ENCODE results near the gene LST1. TPM values are rescaled to one million over a fixed set of nuclear protein-coding genes. Genes with fewer than 3 reads are reported as not detected.

LST1 gene
- polyA plus RNA-seq, 1 donor from 2014 or later = 20.5 TPM

DNA sequence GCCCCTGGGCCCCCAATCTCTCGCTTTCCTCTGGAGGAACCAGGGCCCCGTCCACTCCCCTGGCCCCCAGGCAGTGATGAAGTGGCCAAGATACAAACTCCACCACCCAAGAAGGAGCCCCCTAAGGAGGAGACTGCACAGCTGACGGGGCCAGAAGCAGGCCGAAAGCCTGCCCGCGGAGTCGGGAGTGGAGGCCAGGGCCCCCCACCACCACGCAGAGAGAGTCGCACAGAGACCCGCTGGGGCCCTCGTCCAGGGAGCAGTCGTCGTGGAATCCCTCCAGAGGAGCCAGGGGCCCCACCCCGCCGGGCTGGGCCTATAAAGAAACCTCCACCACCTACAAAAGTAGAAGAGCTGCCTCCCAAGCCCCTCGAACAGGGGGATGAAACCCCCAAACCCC lies 45.1 kb downstream of the LST1 start:
- Mint-ChIP-seq H3K9me3 (no peaks in the 10 kb centered on the region), H3K36me3 (peaks cover 4% of the 10 kb centered on the region), H3K4me3 (no peak overlapping the region), H3K4me1 (no peaks in the 10 kb centered on the region), H3K27ac (peak overlapping the region in 1 of 3 donors; percentile 15), H3K27me3 (no peaks in the 10 kb centered on the region)

GRCh38 chr6:31631681-31632278 lies 45.7 kb downstream of the LST1 start:
- Mint-ChIP-seq H3K27me3 (no peaks in the 10 kb centered on the region), H3K9me3 (no peaks in the 10 kb centered on the region), H3K4me3 (no peak overlapping the region), H3K27ac (no peak overlapping the region), H3K4me1 (no peaks in the 10 kb centered on the region), H3K36me3 (peaks cover 1% of the 10 kb centered on the region)

GRCh38 chr6:31632279-31632946 lies 46.3 kb downstream of the LST1 start:
- Mint-ChIP-seq H3K27me3 (no peaks in the 10 kb centered on the region), H3K27ac (peak overlapping the region in 1 of 3 donors; percentile 25), H3K4me1 (no peaks in the 10 kb centered on the region), H3K36me3 (peaks cover 1% of the 10 kb centered on the region), H3K4me3 (no peak overlapping the region), H3K9me3 (no peaks in the 10 kb centered on the region)

DNA sequence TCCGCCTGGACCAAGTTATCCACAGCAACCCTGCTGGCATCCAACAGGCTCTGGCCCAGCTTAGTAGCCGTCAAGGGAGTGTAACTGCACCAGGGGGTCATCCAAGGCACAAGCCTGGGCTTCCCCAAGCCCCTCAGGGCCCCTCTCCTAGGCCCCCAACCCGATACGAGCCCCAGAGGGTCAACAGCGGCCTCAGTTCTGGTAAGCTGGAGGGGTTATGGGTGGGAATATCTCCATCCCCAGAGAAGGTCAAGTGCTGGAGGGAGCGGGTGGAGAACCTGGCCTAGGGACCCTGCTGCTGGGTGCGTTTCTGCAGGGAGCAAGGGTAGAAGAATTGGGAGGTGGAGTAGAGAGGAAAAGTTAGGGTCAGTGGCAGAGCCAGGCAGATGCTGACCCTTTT lies 47.4 kb downstream of the LST1 start:
- H3K27ac Mint-ChIP-seq = peak overlapping the region in 1 of 3 donors; percentile 46
- H3K9me3 Mint-ChIP-seq = no peaks in the 10 kb centered on the region
- peaks cover 1% of the 10 kb centered on the region for H3K36me3 Mint-ChIP-seq
- H3K4me3 Mint-ChIP-seq = no peak overlapping the region
- H3K4me1 Mint-ChIP-seq = no peaks in the 10 kb centered on the region
- no peaks in the 10 kb centered on the region for H3K27me3 Mint-ChIP-seq

- no peaks in the 10 kb centered on the region for H3K27me3 Mint-ChIP-seq
- peaks cover 1% of the 10 kb centered on the region for H3K36me3 Mint-ChIP-seq
- H3K27ac Mint-ChIP-seq = no peak overlapping the region
- H3K4me1 Mint-ChIP-seq = no peaks in the 10 kb centered on the region
- H3K4me3 Mint-ChIP-seq = no peak overlapping the region
- no peaks in the 10 kb centered on the region for H3K9me3 Mint-ChIP-seq
These were observed 48.1 kb downstream of the LST1 start for GRCh38 chr6:31634131-31634530.

DNA sequence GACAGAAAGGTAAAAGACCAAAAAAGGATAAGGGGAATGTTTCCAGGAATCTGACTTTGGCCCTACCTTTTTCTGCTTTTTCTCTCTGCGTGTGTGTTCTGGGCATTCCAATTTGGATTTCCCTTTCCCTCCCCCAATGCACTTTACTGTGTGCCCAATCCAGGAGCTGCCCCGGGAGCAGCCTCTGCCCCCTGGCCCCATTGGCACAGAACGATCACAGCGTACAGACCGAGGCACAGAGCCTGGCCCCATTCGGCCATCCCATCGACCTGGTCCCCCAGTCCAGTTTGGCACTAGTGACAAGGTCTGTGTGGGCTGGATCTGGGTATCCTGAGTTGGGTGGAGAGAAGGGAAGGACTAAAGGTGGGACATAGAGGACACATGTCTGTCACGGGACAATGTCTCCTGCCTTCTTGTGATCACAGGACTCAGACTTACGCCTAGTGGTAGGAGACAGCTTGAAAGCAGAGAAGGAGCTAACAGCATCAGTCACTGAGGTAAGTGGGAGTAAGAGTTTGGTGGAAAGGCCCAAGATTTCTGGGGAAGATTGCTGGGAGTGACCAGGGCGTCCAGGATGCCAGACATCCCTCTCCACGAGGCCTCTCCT lies 49.0 kb downstream of the LST1 start:
- H3K27me3 Mint-ChIP-seq = no peaks in the 10 kb centered on the region
- H3K4me1 Mint-ChIP-seq = no peaks in the 10 kb centered on the region
- H3K9me3 Mint-ChIP-seq = no peaks in the 10 kb centered on the region
- peaks cover 1% of the 10 kb centered on the region for H3K36me3 Mint-ChIP-seq
- peak overlapping the region in 2 of 3 donors; percentile 58 to 81 for H3K27ac Mint-ChIP-seq
- H3K4me3 Mint-ChIP-seq = no peak overlapping the region

GRCh38 chr6:31636698-31637596 lies 50.9 kb downstream of the LST1 start:
- Mint-ChIP-seq H3K4me1 (no peaks in the 10 kb centered on the region), H3K27ac (peak overlapping the region in 1 of 3 donors; percentile 43), H3K4me3 (peak overlapping the region in 1 of 4 donors; percentile 49), H3K36me3 (no peaks in the 10 kb centered on the region), H3K27me3 (no peaks in the 10 kb centered on the region), H3K9me3 (no peaks in the 10 kb centered on the region)

Other genes starting within 250 kb of the LST1 start
- 6,901 TPM for gene HLA-B, start 229.1 kb upstream of the LST1 start, polyA plus RNA-seq
- 9.2 TPM for gene MICA, start 182.7 kb upstream of the LST1 start, polyA plus RNA-seq
- 9.3 TPM for gene MICB, start 88.1 kb upstream of the LST1 start, polyA plus RNA-seq
- gene MCCD1, start 57.3 kb upstream of the LST1 start, polyA plus RNA-seq = not detected
- 89.4 TPM for gene DDX39B, start 44.3 kb upstream of the LST1 start, polyA plus RNA-seq
- 0.53 TPM for gene ATP6V1G2, start 39.7 kb upstream of the LST1 start, polyA plus RNA-seq
- gene NFKBIL1, start 38.7 kb upstream of the LST1 start, polyA plus RNA-seq = 11.5 TPM
- 16.3 TPM for gene LTA, start 14.0 kb upstream of the LST1 start, polyA plus RNA-seq
- gene TNF, start 10.7 kb upstream of the LST1 start, polyA plus RNA-seq = 6.4 TPM
- gene LTB, start 3.9 kb upstream of the LST1 start, polyA plus RNA-seq = 2,767 TPM
- gene NCR3, start 6.7 kb downstream of the LST1 start, polyA plus RNA-seq = 140 TPM
- 5.6 TPM for gene AIF1, start 29.0 kb downstream of the LST1 start, polyA plus RNA-seq
- gene PRRC2A, start 34.4 kb downstream of the LST1 start, polyA plus RNA-seq = 14.3 TPM
- 30.9 TPM for gene BAG6, start 66.4 kb downstream of the LST1 start, polyA plus RNA-seq
- gene APOM, start 69.6 kb downstream of the LST1 start, polyA plus RNA-seq = 8.5 TPM
- gene C6orf47, start 74.5 kb downstream of the LST1 start, polyA plus RNA-seq = 28.1 TPM
- gene GPANK1, start 78.7 kb downstream of the LST1 start, polyA plus RNA-seq = 24.1 TPM
- 268 TPM for gene CSNK2B, start 79.8 kb downstream of the LST1 start, polyA plus RNA-seq
- gene LY6G5B, start 83.7 kb downstream of the LST1 start, polyA plus RNA-seq = 0.49 TPM
- gene LY6G5C, start 94.8 kb downstream of the LST1 start, polyA plus RNA-seq = 3.2 TPM
- 40.1 TPM for gene ABHD16A, start 117.0 kb downstream of the LST1 start, polyA plus RNA-seq
- 0.95 TPM for gene LY6G6F, start 120.6 kb downstream of the LST1 start, polyA plus RNA-seq
- gene LY6G6D, start 129.1 kb downstream of the LST1 start, polyA plus RNA-seq = not detected
- not detected for gene LY6G6C, start 135.5 kb downstream of the LST1 start, polyA plus RNA-seq
- 1.8 TPM for gene MPIG6B, start 137.1 kb downstream of the LST1 start, polyA plus RNA-seq
- gene DDAH2, start 143.0 kb downstream of the LST1 start, polyA plus RNA-seq = 119 TPM
- gene CLIC1, start 150.3 kb downstream of the LST1 start, polyA plus RNA-seq = 861 TPM
- gene MSH5, start 153.7 kb downstream of the LST1 start, polyA plus RNA-seq = 4.2 TPM
- gene SAPCD1, start 176.4 kb downstream of the LST1 start, polyA plus RNA-seq = not detected
- gene VWA7, start 191.1 kb downstream of the LST1 start, polyA plus RNA-seq = 2.6 TPM
- 83.0 TPM for gene VARS1, start 209.5 kb downstream of the LST1 start, polyA plus RNA-seq
- 100 TPM for gene LSM2, start 220.7 kb downstream of the LST1 start, polyA plus RNA-seq
- 1.2 TPM for gene HSPA1L, start 229.0 kb downstream of the LST1 start, polyA plus RNA-seq
- 49.5 TPM for gene HSPA1A, start 229.3 kb downstream of the LST1 start, polyA plus RNA-seq
- gene HSPA1B, start 241.5 kb downstream of the LST1 start, polyA plus RNA-seq = 5.7 TPM

Data from IgD-negative memory B cell (primary cell).